Lower leg skin (tissue), 3 donors: ENCODE measurements around the gene GRIN2A.

Source experiments
- CTCF ChIP-seq, 3 donors: fragments of 450-650 bp; IDR thresholded peaks; one replicate each; pipeline ENCODE4 v1.5.1; 2016; ENCODE audit warnings: antibody characterized with exemption in 3 of 3, mild to moderate bottlenecking in 3 of 3, moderate library complexity in 2 of 3
- POLR2A ChIP-seq, 2 donors: fragments of 450-650 bp; IDR thresholded peaks; one replicate each; pipeline ENCODE4 v1.6.1; 2016 to 2017; ENCODE audit warnings: antibody characterized with exemption in 2 of 2, mild to moderate bottlenecking in 1 of 2, moderate library complexity in 1 of 2

GRCh38 chr16:10219742-10220141, 37.5 kb upstream of the GRIN2A start:
- TF ChIP-seq CTCF (IDR thresholded peaks at IDR 0.05) (no peak), POLR2A (IDR thresholded peaks at IDR 0.05) (no peak)
